Amniotic stem cell (primary cell): ENCODE data around the gene PSD4.

Experiments used
- DNase-seq: peaks from one replicate; lab custom pipeline; 2025; lab: John Stamatoyannopoulos, UW

Gene PSD4

GRCh38 chr2:113167962-113168340, 5.8 kb upstream of the PSD4 start:
- no peak for DNase-seq

GRCh38 chr2:113169002-113169530, 4.7 kb upstream of the PSD4 start:
- DNase-seq, result no peak

- no peak for DNase-seq
Observed at GRCh38 chr2:113169586-113169985, 4.2 kb upstream of the PSD4 start.

GRCh38 chr2:113171334-113172075, 2.3 kb upstream of the PSD4 start:
- no peak for DNase-seq

GRCh38 chr2:113172721-113173541, 840 bp upstream of the PSD4 start:
- no peak for DNase-seq

GRCh38 chr2:113174376-113174750, 592 bp downstream of the PSD4 start:
- no peak for DNase-seq

GRCh38 chr2:113175042-113175628, 1.4 kb downstream of the PSD4 start:
- DNase-seq, result no peak

GRCh38 chr2:113175736-113176695, 2.2 kb downstream of the PSD4 start:
- no peak for DNase-seq

- no peak for DNase-seq
Observed at GRCh38 chr2:113176696-113177355, 3.1 kb downstream of the PSD4 start.

GRCh38 chr2:113178069-113178746, 4.4 kb downstream of the PSD4 start:
- DNase-seq, result no peak

- no peak for DNase-seq
Observed at GRCh38 chr2:113178891-113179290, 5.1 kb downstream of the PSD4 start.

- no peak for DNase-seq
Observed at GRCh38 chr2:113179446-113180045, 5.8 kb downstream of the PSD4 start.

GRCh38 chr2:113180131-113180946, 6.6 kb downstream of the PSD4 start:
- no peak for DNase-seq

GRCh38 chr2:113181258-113182051, 7.7 kb downstream of the PSD4 start:
- DNase-seq, result no peak

GRCh38 chr2:113182471-113183260, 8.9 kb downstream of the PSD4 start:
- no peak for DNase-seq

GRCh38 chr2:113183264-113183663, 9.5 kb downstream of the PSD4 start:
- DNase-seq, result no peak

- DNase-seq, result no peak
Observed at GRCh38 chr2:113183703-113184102, 9.9 kb downstream of the PSD4 start.
